ENCODE data around the gene ACVRL1.

Gene ACVRL1

GRCh38 chr12:51948066-51948465 is 40.8 kb downstream of the ACVRL1 start:
- ATAC-seq, result no peak
- TF ChIP-seq ISL1 (CRISPR knock-in tag; IDR thresholded peaks at IDR 0.05) (no peak), RARB (CRISPR knock-in tag; IDR thresholded peaks at IDR 0.05) (no peak), TSHZ2 (CRISPR knock-in tag; IDR thresholded peaks at IDR 0.05) (no peak), CSDC2 (CRISPR knock-in tag; IDR thresholded peaks at IDR 0.05) (no peak)

- no peak for TF ChIP-seq ZNF8 (CRISPR knock-in tag; IDR thresholded peaks at IDR 0.05)
- TF ChIP-seq ZFP30 (CRISPR knock-in tag; IDR thresholded peaks at IDR 0.05), result no peak
- no peak for TF ChIP-seq CREB5 (CRISPR knock-in tag; IDR thresholded peaks at IDR 0.05; ENCODE audit: low read depth)
- no peak for TF ChIP-seq RARB (CRISPR knock-in tag; IDR thresholded peaks at IDR 0.05)
- no peak for TF ChIP-seq ISL1 (CRISPR knock-in tag; IDR thresholded peaks at IDR 0.05)
- TF ChIP-seq PPARA (CRISPR knock-in tag; IDR thresholded peaks at IDR 0.05; ENCODE audit: borderline replicate concordance), result no peak
- TF ChIP-seq ZNF565 (CRISPR knock-in tag; conservative IDR thresholded peaks at IDR 0.05; ENCODE audit: low read depth), result no peak
- no peak for TF ChIP-seq PATZ1 (CRISPR knock-in tag; IDR thresholded peaks at IDR 0.05; ENCODE audit: borderline replicate concordance)
- TF ChIP-seq BACH2 (CRISPR knock-in tag; IDR thresholded peaks at IDR 0.05; ENCODE audit: borderline replicate concordance), result no peak
- TF ChIP-seq ESRRG (CRISPR knock-in tag; IDR thresholded peaks at IDR 0.05), result no peak
- TF ChIP-seq TOX (CRISPR knock-in tag; IDR thresholded peaks at IDR 0.05; ENCODE audit: borderline replicate concordance), result no peak
- no peak for TF ChIP-seq ZFP3 (CRISPR knock-in tag; IDR thresholded peaks at IDR 0.05)
- no peak for TF ChIP-seq ARNTL (CRISPR knock-in tag; IDR thresholded peaks at IDR 0.05; ENCODE audit: borderline replicate concordance, low read depth)
- TF ChIP-seq POU6F1 (CRISPR knock-in tag; IDR thresholded peaks at IDR 0.05; ENCODE audit: borderline replicate concordance, low read depth), result no peak
- TF ChIP-seq CSDC2 (CRISPR knock-in tag; IDR thresholded peaks at IDR 0.05), result no peak
- TF ChIP-seq ZNF70 (CRISPR knock-in tag; IDR thresholded peaks at IDR 0.05), result no peak
- ATAC-seq, result no peak
Observed at GRCh38 chr12:51949342-51950030, 42.2 kb downstream of the ACVRL1 start.

GRCh38 chr12:51950682-51951198 is 43.4 kb downstream of the ACVRL1 start:
- no peak for ATAC-seq
- TF ChIP-seq ISL1 (CRISPR knock-in tag; IDR thresholded peaks at IDR 0.05) (no peak), ZC3H10 (CRISPR knock-in tag; IDR thresholded peaks at IDR 0.05) (no peak), BACH2 (CRISPR knock-in tag; IDR thresholded peaks at IDR 0.05; ENCODE audit: borderline replicate concordance) (no peak), TSHZ2 (CRISPR knock-in tag; IDR thresholded peaks at IDR 0.05) (no peak), CSRNP3 (CRISPR knock-in tag; IDR thresholded peaks at IDR 0.05) (no peak)
